Stimulated activated CD4-positive, alpha-beta T cell treated with anti-CD3 and anti-CD28 coated beads, TNF-alpha, amount 100 ng/mL, for 24 hours (primary cell): ENCODE results near the gene DZIP1L.
A peak's percentile ranks its signal among the peaks of the same experiment; 100 is the strongest.
"Not testable (repeated sequence)": the region's sequence is repeated elsewhere in the genome, so short reads cannot be mapped to it uniquely, and the experiment has no call there.

ENCODE experiments used
- DNase-seq, 3 experiments: peaks; one replicate each; pipeline ENCODE4 v3.0.0-alpha.2; 2020; ENCODE audit warnings: low read depth in 3 of 3

DZIP1L gene

GRCh38 chr3:138114988-138115971, at the start of gene DZIP1L:
DZIP1L (minus strand) TSS chr3:138115608; CDS start chr3:138103971, 11,637 bp downstream.
- peak in 1 of 3 experiments; percentile 21 for DNase-seq

- DNase-seq, result no peak
Measured at GRCh38 chr3:138165061-138165460, 49.7 kb upstream of the DZIP1L start.

- no peak for DNase-seq
Measured at GRCh38 chr3:138157743-138158142, 42.3 kb upstream of the DZIP1L start.

- DNase-seq, result no peak
Measured at GRCh38 chr3:138154534-138154933, 39.1 kb upstream of the DZIP1L start.

- no peak for DNase-seq
Measured at GRCh38 chr3:138148503-138148902, 33.1 kb upstream of the DZIP1L start.

- DNase-seq, result not testable (repeated sequence)
Measured at GRCh38 chr3:138142181-138142580, 26.8 kb upstream of the DZIP1L start.

GRCh38 chr3:138140940-138141339, 25.5 kb upstream of the DZIP1L start:
- DNase-seq, result no peak

GRCh38 chr3:138139691-138140090, 24.3 kb upstream of the DZIP1L start:
- DNase-seq, result no peak

GRCh38 chr3:138137861-138138260, 22.5 kb upstream of the DZIP1L start:
- DNase-seq, result no peak

- DNase-seq, result no peak
Measured at GRCh38 chr3:138136201-138136600, 20.8 kb upstream of the DZIP1L start.

- no peak for DNase-seq
Measured at GRCh38 chr3:138135833-138136194, 20.4 kb upstream of the DZIP1L start.

- DNase-seq, result no peak
Measured at GRCh38 chr3:138135146-138135832, 19.9 kb upstream of the DZIP1L start.

GRCh38 chr3:138132239-138132638, 16.8 kb upstream of the DZIP1L start, which contains the start of gene A4GNT:
A4GNT (minus strand) TSS chr3:138132390; CDS start chr3:138131256, 1,134 bp downstream.
- DNase-seq, result no peak

GRCh38 chr3:138127636-138128365, 12.4 kb upstream of the DZIP1L start:
- no peak for DNase-seq

GRCh38 chr3:138125548-138126221, 10.3 kb upstream of the DZIP1L start:
- no peak for DNase-seq

- no peak for DNase-seq
Measured at GRCh38 chr3:138124706-138125355, 9.4 kb upstream of the DZIP1L start.

GRCh38 chr3:138124188-138124587, 8.8 kb upstream of the DZIP1L start:
- no peak for DNase-seq

GRCh38 chr3:138119423-138119766, 4.0 kb upstream of the DZIP1L start:
- no peak for DNase-seq

GRCh38 chr3:138118612-138119422, 3.4 kb upstream of the DZIP1L start:
- peak; percentile 13 to 64 (median 17) for DNase-seq

- no peak for DNase-seq
Measured at GRCh38 chr3:138114431-138114918, 933 bp downstream of the DZIP1L start.
